Neutrophil (primary cell): ENCODE measurements around the gene HIPK1.
A peak's percentile ranks its signal among the peaks of the same experiment; 100 is the strongest.

ENCODE experiments used
- H3K27ac ChIP-seq: fragments of 200-600 bp; sonication (generic); 2 replicates; pipeline ENCODE4 v1.5.1; 2016; ENCODE audit warnings: mild to moderate bottlenecking, moderate library complexity
- H3K27me3 ChIP-seq: fragments of 200-600 bp; sonication (generic); 2 replicates; pipeline ENCODE4 v1.6.0; 2016; ENCODE audit warnings: mild to moderate bottlenecking
- H3K36me3 ChIP-seq: fragments of 200-600 bp; sonication (generic); 2 replicates; pipeline ENCODE4 v1.5.1; 2017
- H3K4me1 ChIP-seq, 2 experiments: fragments of 200-600 bp in 1 of 2; sonication (generic) in 1 of 2; 1 replicate in 1 of 2; 2 replicates in 1 of 2; pipeline versions ENCODE4 v1.5.1 to v1.6.1; 2013 to 2016; ENCODE audit warnings: low read depth in 1 of 2, low read length in 1 of 2, mild to moderate bottlenecking in 1 of 2, moderate library complexity in 1 of 2; ENCODE audit not compliant: control insufficient read depth in 1 of 2, insufficient read depth in 1 of 2
- H3K4me3 ChIP-seq, 2 experiments: fragments of 200-600 bp in 1 of 2; sonication (generic) in 1 of 2; 1 replicate in 1 of 2; 2 replicates in 1 of 2; pipeline ENCODE4 v1.5.1; 2013 to 2016; ENCODE audit warnings: low read depth in 1 of 2, low read length in 1 of 2, mild to moderate bottlenecking in 1 of 2, moderate library complexity in 1 of 2
- H3K9me3 ChIP-seq: fragments of 200-600 bp; sonication (generic); 2 replicates; pipeline ENCODE4 v1.5.1; 2016
- CTCF ChIP-seq: fragments of 200-600 bp; sonication (generic); IDR thresholded peaks from 2 replicates; pipeline ENCODE4 v1.5.1; 2016; ENCODE audit warnings: antibody characterized with exemption

Gene HIPK1

GRCh38 chr1:113938192-113938591 is 9.1 kb downstream of the HIPK1 start:
- Histone ChIP-seq H3K36me3 (peaks cover 19% of the 10 kb centered on the region), H3K9me3 (no peaks in the 10 kb centered on the region), H3K4me3 (no peak overlapping the region), H3K4me1 (peaks cover 94 to 95% of the 10 kb centered on the region in 2 experiments), H3K27me3 (no peaks in the 10 kb centered on the region), H3K27ac (peak overlapping the region; percentile 47)
- TF ChIP-seq CTCF, result no peak

GRCh38 chr1:113940365-113941244 is 11.5 kb downstream of the HIPK1 start:
- H3K27me3 ChIP-seq, result no peaks in the 10 kb centered on the region
- no peak for TF ChIP-seq CTCF
- peaks cover 82 to 93% of the 10 kb centered on the region in 2 experiments for H3K4me1 ChIP-seq
- H3K4me3 ChIP-seq, result peak overlapping the region; percentile 15 to 27
- no peaks in the 10 kb centered on the region for H3K9me3 ChIP-seq
- peaks cover 19% of the 10 kb centered on the region for H3K36me3 ChIP-seq
- peak overlapping the region; percentile 76 for H3K27ac ChIP-seq

GRCh38 chr1:113941245-113941559 is 12.1 kb downstream of the HIPK1 start:
- peaks cover 82 to 93% of the 10 kb centered on the region in 2 experiments for H3K4me1 ChIP-seq
- peaks cover 19% of the 10 kb centered on the region for H3K36me3 ChIP-seq
- H3K27ac ChIP-seq, result peak overlapping the region; percentile 76
- H3K4me3 ChIP-seq, result no peak overlapping the region
- no peak for TF ChIP-seq CTCF
- no peaks in the 10 kb centered on the region for H3K27me3 ChIP-seq
- H3K9me3 ChIP-seq, result no peaks in the 10 kb centered on the region

GRCh38 chr1:113942527-113942926 is 13.4 kb downstream of the HIPK1 start:
- Histone ChIP-seq H3K4me1 (peaks cover 82 to 93% of the 10 kb centered on the region in 2 experiments), H3K4me3 (no peak overlapping the region), H3K36me3 (peaks cover 19% of the 10 kb centered on the region), H3K9me3 (no peaks in the 10 kb centered on the region), H3K27ac (peak overlapping the region; percentile 63), H3K27me3 (no peaks in the 10 kb centered on the region)
- TF ChIP-seq CTCF, result no peak

- H3K36me3 ChIP-seq, result peaks cover 19% of the 10 kb centered on the region
- peak overlapping the region in 1 of 2 experiments; percentile 1 for H3K4me3 ChIP-seq
- peak overlapping the region; percentile 63 for H3K27ac ChIP-seq
These were observed 14.1 kb downstream of the HIPK1 start for GRCh38 chr1:113943028-113943811.

More at GRCh38 chr1:113943028-113943811, 14.1 kb downstream of the HIPK1 start:
- no peaks in the 10 kb centered on the region for H3K9me3 ChIP-seq
- no peaks in the 10 kb centered on the region for H3K27me3 ChIP-seq
- TF ChIP-seq CTCF, result no peak
- peaks cover 82 to 95% of the 10 kb centered on the region in 2 experiments for H3K4me1 ChIP-seq
